ENCODE measurements around the gene NFATC1.

NFATC1 gene

DNA sequence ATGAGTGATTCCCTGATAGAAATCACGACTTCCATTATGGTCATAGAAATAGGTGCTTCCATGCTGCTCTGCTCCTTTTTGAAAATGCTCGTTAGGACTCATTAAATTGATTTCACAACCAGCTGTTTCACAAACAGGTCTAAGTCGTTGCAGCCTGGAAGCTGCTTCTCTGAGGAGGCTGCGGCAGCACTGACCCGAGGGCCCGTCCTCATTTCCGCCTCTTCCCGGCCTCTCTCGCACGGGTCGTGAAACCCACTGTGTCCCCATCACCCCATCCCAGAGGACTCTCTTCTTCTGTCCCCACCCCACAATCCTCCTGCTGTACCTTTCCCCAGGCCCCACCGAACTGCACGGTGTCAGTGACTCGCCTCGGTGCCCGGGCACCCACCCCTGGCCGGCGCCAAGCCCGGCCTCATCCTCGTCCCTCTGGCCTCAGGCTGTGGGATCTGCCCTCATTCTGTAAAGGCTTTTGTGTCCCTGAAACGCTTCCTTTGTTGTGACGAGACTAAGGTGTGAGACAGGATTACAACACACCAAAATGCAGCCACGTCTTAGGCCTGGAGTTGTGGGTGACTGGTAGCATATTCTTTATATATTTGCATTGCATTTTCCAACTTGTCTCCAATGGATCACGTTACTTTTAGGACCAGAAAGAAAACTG is 171.2 kb downstream of the NFATC1 start:
- no peak overlapping the region for H3K4me3 ChIP-seq (ENCODE audit: insufficient read depth, low read depth, low read length, poor library complexity, severe bottlenecking)
- no peak for DNase-seq
- no peak overlapping the region for H3K27ac ChIP-seq (ENCODE audit: insufficient read depth, low read length, poor library complexity, severe bottlenecking)
- no peaks in the 10 kb centered on the region for H3K4me1 ChIP-seq (ENCODE audit: control insufficient read depth, insufficient read depth, low read length, poor library complexity, severe bottlenecking)
- H3K36me3 ChIP-seq (ENCODE audit: control insufficient read depth, insufficient read depth, low read length) = no peaks in the 10 kb centered on the region
- no peaks in the 10 kb centered on the region for H3K9me3 ChIP-seq (ENCODE audit: control insufficient read depth, low read length)
- H3K27me3 ChIP-seq (replicated peaks; ENCODE audit: control insufficient read depth, insufficient read depth, low read length, poor library complexity, severe bottlenecking) = no peaks in the 10 kb centered on the region

DNA sequence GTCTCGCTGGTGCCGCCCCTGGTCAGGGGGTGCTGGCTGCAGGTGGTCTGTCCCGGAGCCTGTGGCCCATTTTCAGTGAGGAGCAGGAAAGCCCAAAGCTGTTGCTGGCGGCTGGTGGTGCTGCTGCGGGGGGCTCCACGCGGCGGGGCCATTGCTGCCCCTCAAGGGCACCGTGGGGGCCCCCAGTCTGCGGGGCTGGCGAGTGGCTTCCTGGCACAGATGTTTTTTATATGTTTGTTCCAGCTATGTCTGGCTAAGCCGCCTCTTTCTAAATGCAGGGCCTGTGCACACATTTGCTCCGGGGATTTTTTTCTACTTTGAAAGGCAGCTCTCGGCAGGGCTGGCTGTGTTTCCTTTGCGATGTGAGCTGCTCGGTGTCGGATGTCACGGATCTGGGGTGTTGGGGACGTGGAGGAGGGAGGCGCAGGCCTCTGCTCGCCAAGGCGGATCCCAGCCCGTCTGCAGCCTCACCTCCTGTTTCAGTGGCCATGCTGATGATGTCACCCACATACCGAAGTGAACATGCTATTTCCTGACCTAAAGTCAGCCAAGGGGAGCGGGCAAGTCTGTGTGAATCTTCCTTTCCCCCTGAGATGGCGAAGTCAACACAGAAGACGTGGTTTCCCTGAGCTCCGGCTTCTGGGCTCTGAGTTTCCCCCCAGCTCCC is 171.9 kb downstream of the NFATC1 start:
- H3K27me3 ChIP-seq (replicated peaks; ENCODE audit: control insufficient read depth, insufficient read depth, low read length, poor library complexity, severe bottlenecking) = no peaks in the 10 kb centered on the region
- no peak for DNase-seq
- no peaks in the 10 kb centered on the region for H3K9me3 ChIP-seq (ENCODE audit: control insufficient read depth, low read length)
- no peak overlapping the region for H3K27ac ChIP-seq (ENCODE audit: insufficient read depth, low read length, poor library complexity, severe bottlenecking)
- no peaks in the 10 kb centered on the region for H3K4me1 ChIP-seq (ENCODE audit: control insufficient read depth, insufficient read depth, low read length, poor library complexity, severe bottlenecking)
- H3K4me3 ChIP-seq (ENCODE audit: insufficient read depth, low read depth, low read length, poor library complexity, severe bottlenecking) = no peak overlapping the region
- H3K36me3 ChIP-seq (ENCODE audit: control insufficient read depth, insufficient read depth, low read length) = no peaks in the 10 kb centered on the region

DNA sequence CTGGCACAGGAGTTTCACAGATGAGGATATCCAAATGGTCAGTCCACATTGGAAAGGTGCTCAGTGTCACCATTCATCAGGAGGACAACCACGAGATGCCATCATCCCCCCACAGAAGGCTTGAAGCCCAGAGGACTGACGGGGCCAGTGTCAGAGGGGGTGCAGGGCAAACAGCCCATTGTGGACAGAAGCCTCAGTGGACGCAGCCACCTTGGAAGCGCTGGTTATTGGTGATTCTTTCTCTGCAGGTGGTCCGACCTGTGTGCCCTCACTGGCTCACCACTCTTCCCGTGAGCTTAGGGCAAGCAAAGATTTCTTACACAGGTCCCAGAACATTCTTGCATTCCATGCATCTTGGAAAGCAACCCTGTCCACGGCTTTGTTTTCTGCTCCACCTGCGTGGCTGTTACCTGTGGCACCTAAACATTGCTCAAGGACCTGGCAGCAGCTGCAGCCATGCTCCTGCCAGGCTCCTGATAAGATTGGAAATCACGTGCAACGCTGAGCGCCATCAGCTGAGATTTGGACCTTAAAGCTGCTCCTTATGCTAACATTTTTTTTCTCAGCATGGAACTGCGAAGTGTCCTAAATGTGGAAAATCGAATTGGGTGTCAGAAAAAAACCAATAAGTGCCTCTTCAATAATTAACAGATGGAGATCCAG is 172.9 kb downstream of the NFATC1 start:
- H3K36me3 ChIP-seq (ENCODE audit: control insufficient read depth, insufficient read depth, low read length) = no peaks in the 10 kb centered on the region
- H3K27ac ChIP-seq (ENCODE audit: insufficient read depth, low read length, poor library complexity, severe bottlenecking) = no peak overlapping the region
- H3K9me3 ChIP-seq (ENCODE audit: control insufficient read depth, low read length) = peaks cover 9% of the 10 kb centered on the region
- H3K27me3 ChIP-seq (replicated peaks; ENCODE audit: control insufficient read depth, insufficient read depth, low read length, poor library complexity, severe bottlenecking) = no peaks in the 10 kb centered on the region
- H3K4me3 ChIP-seq (ENCODE audit: insufficient read depth, low read depth, low read length, poor library complexity, severe bottlenecking) = no peak overlapping the region
- DNase-seq = no peak
- no peaks in the 10 kb centered on the region for H3K4me1 ChIP-seq (ENCODE audit: control insufficient read depth, insufficient read depth, low read length, poor library complexity, severe bottlenecking)

DNA sequence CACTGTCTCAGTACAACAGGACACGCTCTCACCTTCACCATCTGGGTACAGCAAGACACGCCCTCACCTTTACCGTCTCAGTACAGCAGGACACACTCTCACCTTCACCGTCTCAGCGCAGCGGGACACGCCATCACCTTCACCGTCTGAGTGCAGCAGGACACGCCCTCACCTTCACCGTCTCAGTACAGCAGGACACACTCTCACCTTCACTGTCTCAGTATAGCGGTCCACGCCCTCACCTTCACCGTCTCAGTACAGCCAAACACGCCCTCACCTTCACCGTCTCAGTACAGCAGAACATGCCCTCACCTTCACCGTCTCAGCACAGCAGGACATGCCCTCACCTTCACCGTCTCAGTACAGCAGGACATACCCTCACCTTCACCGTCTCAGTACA is 174.0 kb downstream of the NFATC1 start:
- no peaks in the 10 kb centered on the region for H3K4me1 ChIP-seq (ENCODE audit: control insufficient read depth, insufficient read depth, low read length, poor library complexity, severe bottlenecking)
- DNase-seq = no peak
- peaks cover 12% of the 10 kb centered on the region for H3K9me3 ChIP-seq (ENCODE audit: control insufficient read depth, low read length)

DNA sequence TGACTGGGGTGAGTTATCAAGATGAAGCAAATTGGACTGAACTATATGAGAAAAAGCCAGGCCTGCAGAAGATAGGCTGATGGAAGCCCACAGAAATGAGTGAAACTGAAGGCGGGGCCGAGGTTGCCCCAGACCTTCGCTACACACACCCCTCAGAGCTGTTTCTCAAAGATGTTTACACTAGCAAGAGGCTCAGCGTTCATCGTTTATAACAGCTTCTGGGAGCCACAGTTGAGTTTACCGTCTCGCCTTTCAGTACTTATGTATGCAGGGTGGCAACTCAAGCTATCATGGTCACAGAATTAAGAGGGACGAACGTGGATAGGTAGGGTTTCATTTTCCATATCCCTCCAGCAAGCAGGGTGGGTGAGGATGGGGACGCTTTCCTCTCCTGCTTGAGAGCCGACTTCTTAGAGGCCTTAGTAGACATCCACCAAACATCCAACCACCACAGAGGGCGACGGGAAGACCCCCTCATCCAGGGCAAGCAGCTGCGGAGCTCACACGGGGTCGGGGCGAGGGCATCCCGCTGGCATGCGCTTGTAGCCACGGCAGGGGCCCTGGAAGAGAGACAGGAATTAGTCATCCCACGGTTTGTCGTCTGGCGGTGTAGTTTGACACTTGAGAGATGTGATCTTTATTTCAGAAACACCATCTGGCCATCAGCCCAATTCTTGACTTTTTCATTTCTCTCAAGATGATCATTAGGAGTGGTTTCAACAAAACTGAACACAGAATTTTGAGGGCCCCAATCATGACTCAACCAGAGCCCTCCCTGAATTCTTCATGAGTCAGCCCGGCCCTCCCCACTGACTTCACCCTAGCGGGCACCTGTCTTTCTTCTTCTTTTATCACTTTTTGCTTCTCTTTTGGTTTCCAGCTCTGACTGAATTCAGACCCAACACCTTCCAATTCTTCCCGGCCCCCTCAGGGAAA is 174.8 kb downstream of the NFATC1 start:
- Histone ChIP-seq H3K9me3 (ENCODE audit: control insufficient read depth, low read length) (peaks cover 12% of the 10 kb centered on the region), H3K27me3 (replicated peaks; ENCODE audit: control insufficient read depth, insufficient read depth, low read length, poor library complexity, severe bottlenecking) (no peaks in the 10 kb centered on the region), H3K4me1 (ENCODE audit: control insufficient read depth, insufficient read depth, low read length, poor library complexity, severe bottlenecking) (no peaks in the 10 kb centered on the region), H3K4me3 (ENCODE audit: insufficient read depth, low read depth, low read length, poor library complexity, severe bottlenecking) (no peak overlapping the region), H3K27ac (ENCODE audit: insufficient read depth, low read length, poor library complexity, severe bottlenecking) (no peak overlapping the region), H3K36me3 (ENCODE audit: control insufficient read depth, insufficient read depth, low read length) (no peaks in the 10 kb centered on the region)
- no peak for DNase-seq

More for the DNA sequence above, 174.0 kb downstream of the NFATC1 start:
- H3K27me3 ChIP-seq (replicated peaks; ENCODE audit: control insufficient read depth, insufficient read depth, low read length, poor library complexity, severe bottlenecking) = no peaks in the 10 kb centered on the region
- no peak overlapping the region for H3K27ac ChIP-seq (ENCODE audit: insufficient read depth, low read length, poor library complexity, severe bottlenecking)
- H3K4me3 ChIP-seq (ENCODE audit: insufficient read depth, low read depth, low read length, poor library complexity, severe bottlenecking) = no peak overlapping the region
- H3K36me3 ChIP-seq (ENCODE audit: control insufficient read depth, insufficient read depth, low read length) = no peaks in the 10 kb centered on the region

DNA sequence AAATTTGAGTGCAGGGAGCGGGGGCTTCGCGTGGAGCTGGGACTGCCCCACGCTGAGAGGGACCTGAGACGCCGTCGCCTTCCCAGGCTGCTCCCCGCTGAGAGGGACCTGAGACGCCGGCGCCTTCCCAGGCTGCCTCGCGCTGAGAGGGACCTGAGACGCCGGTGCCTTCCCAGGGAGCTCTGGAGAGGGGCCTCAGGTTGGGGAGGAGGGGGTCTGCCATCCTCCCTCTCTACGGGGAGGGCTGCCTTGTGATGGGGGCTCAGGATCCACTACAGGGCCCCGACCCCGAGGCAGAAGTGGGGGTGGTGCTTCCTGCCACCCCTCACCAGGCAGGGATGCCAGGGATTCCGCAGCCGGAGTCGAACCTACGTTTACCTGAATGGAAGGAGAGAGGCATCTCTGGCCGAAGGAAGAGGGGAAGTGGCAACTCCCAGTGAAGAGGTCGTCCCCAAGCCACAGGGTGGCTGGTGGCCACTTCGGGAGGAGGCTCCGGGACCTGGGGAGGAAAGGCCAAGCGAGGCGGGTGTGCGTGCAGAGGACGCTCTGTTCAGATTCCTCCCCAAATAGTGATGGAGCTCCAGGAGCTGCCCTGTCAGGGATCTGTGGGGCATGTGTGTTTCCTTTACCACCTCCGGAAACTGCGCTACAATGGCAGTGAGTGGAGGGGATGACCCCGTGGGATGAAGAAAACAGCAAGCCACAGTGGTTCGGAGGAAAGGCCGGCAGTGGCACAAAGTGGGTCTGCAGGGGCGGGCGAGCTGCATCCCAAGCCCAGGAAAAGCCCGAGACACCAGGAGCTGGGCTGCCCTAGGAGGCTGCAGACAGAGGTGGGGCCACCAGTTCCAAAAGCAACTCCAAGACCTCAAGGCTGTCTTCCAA is 175.7 kb downstream of the NFATC1 start:
- Histone ChIP-seq H3K4me3 (ENCODE audit: insufficient read depth, low read depth, low read length, poor library complexity, severe bottlenecking) (no peak overlapping the region), H3K36me3 (ENCODE audit: control insufficient read depth, insufficient read depth, low read length) (no peaks in the 10 kb centered on the region), H3K27me3 (replicated peaks; ENCODE audit: control insufficient read depth, insufficient read depth, low read length, poor library complexity, severe bottlenecking) (no peaks in the 10 kb centered on the region), H3K4me1 (ENCODE audit: control insufficient read depth, insufficient read depth, low read length, poor library complexity, severe bottlenecking) (no peaks in the 10 kb centered on the region), H3K9me3 (ENCODE audit: control insufficient read depth, low read length) (peaks cover 12% of the 10 kb centered on the region), H3K27ac (ENCODE audit: insufficient read depth, low read length, poor library complexity, severe bottlenecking) (no peak overlapping the region)
- DNase-seq = no peak

DNA sequence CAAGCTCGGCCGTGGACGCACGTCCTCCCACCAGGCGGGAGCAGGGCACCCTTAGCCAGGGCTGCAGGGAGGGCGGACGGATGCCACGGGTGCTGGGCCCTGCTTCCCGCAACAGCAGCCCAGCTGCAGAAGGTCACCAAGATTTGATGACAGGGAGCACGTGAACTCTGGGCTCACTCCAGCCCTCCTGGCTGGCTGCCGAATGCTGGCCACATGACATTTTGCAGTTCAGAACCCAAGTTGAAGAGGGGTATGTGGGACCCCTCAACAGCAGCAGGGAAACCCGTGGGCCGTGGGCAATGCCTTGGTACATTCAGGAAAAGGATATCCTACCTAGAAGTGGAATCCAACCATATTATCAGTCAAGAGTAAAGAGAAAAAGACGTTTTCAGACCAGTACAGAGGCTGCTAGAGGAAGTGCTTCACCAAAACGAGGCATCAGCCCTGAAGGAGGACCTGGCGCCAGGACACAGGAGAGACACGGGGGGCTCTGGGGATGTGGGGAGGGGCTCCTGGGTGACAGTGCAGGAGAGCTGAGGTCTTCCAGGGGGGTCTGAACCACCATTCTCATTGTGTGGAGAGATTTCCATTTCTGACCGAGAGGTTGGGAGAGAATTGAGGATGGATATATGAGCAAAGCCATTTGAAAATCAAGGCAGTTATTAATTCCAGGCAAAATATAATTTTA is 176.5 kb downstream of the NFATC1 start:
- Histone ChIP-seq H3K36me3 (ENCODE audit: control insufficient read depth, insufficient read depth, low read length) (no peaks in the 10 kb centered on the region), H3K9me3 (ENCODE audit: control insufficient read depth, low read length) (peaks cover 12% of the 10 kb centered on the region), H3K27ac (ENCODE audit: insufficient read depth, low read length, poor library complexity, severe bottlenecking) (no peak overlapping the region), H3K4me1 (ENCODE audit: control insufficient read depth, insufficient read depth, low read length, poor library complexity, severe bottlenecking) (no peaks in the 10 kb centered on the region), H3K4me3 (ENCODE audit: insufficient read depth, low read depth, low read length, poor library complexity, severe bottlenecking) (no peak overlapping the region), H3K27me3 (replicated peaks; ENCODE audit: control insufficient read depth, insufficient read depth, low read length, poor library complexity, severe bottlenecking) (no peaks in the 10 kb centered on the region)
- DNase-seq = no peak

DNA sequence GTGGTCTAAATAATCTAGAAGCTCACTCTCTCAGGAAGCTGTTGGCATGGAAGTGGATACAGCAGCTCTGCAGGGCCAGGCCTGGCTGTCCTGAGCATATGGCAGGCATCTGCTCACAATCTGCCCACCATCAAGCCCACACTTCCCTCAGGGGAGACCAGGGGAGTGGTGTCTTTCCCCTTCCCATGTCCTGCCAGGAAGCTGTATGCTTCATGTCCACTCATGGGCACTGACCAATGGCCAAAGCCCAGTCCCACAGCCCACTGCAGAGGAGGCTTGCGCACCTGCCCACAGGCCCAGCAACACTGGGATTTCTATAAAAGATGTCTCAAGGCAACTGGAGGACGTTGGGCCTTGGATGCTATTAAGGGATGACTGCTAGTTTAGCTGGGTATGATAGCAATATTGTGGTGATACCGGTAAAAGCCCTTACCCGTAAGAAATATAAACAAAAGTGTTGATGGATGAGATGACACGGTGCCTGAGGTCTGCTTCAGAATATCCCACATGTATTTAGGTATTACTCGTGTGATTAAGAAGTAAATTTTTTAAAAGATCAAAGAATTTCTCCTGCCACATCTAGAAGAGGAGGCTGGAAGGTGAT is 177.2 kb downstream of the NFATC1 start:
- Histone ChIP-seq H3K4me3 (ENCODE audit: insufficient read depth, low read depth, low read length, poor library complexity, severe bottlenecking) (no peak overlapping the region), H3K27me3 (replicated peaks; ENCODE audit: control insufficient read depth, insufficient read depth, low read length, poor library complexity, severe bottlenecking) (no peaks in the 10 kb centered on the region), H3K9me3 (ENCODE audit: control insufficient read depth, low read length) (peaks cover 12% of the 10 kb centered on the region), H3K27ac (ENCODE audit: insufficient read depth, low read length, poor library complexity, severe bottlenecking) (no peak overlapping the region), H3K36me3 (ENCODE audit: control insufficient read depth, insufficient read depth, low read length) (no peaks in the 10 kb centered on the region), H3K4me1 (ENCODE audit: control insufficient read depth, insufficient read depth, low read length, poor library complexity, severe bottlenecking) (no peaks in the 10 kb centered on the region)
- no peak for DNase-seq
